Stimulated activated CD8-positive, alpha-beta memory T cell treated with anti-CD3 and anti-CD28 coated beads, Interleukin-15, amount 100 ng/mL, for 4 hours (primary cell): ENCODE measurements around the gene NUP214.

Source experiments
- DNase-seq, 2 donors: peaks; one replicate each; pipeline ENCODE4 v3.0.0-alpha.2; 2020; ENCODE audit warnings: low read depth in 2 of 2

NUP214 gene

DNA sequence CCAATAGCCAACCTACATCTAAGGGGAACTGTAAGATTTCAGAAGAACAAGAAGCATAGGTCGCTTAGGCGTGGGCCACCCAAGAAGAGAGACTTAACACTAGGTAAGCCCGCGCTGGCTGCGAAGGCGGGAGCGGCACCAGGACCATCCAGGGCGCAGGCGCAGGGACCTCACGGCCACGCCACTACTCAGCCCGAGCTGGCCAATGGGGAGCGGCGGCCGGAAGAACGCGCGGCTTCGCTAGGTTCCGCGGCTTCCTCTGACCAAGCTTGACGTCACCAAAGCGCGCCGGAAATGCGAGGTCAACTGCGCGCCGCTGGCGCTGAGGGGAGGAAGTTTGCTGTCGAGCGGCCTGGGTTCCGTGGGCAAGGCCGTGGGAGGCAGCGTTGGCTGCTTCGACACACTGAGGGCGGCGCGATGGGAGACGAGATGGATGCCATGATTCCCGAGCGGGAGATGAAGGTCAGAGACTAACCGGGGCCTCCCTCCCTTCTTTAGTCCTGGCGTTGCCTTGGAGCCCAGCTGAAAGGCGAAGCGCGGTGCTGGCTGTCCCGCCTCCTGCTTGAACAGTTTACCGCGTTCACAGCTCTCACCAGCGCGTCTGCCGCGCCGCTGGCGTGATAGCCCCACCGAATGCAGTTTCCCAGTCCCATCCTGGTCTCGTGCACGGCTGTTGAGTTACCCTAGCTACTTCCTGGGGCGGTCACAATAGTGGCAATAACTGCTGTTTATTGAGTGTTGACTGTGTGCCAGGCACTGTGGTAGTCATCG, at the start of gene NUP214:
Gene NUP214 (plus strand): TSS at position 299 of the 771 bp plus-strand sequence. CDS start 119 bp downstream, at position 418.
- peak; percentile 99 to 100 for DNase-seq

DNA sequence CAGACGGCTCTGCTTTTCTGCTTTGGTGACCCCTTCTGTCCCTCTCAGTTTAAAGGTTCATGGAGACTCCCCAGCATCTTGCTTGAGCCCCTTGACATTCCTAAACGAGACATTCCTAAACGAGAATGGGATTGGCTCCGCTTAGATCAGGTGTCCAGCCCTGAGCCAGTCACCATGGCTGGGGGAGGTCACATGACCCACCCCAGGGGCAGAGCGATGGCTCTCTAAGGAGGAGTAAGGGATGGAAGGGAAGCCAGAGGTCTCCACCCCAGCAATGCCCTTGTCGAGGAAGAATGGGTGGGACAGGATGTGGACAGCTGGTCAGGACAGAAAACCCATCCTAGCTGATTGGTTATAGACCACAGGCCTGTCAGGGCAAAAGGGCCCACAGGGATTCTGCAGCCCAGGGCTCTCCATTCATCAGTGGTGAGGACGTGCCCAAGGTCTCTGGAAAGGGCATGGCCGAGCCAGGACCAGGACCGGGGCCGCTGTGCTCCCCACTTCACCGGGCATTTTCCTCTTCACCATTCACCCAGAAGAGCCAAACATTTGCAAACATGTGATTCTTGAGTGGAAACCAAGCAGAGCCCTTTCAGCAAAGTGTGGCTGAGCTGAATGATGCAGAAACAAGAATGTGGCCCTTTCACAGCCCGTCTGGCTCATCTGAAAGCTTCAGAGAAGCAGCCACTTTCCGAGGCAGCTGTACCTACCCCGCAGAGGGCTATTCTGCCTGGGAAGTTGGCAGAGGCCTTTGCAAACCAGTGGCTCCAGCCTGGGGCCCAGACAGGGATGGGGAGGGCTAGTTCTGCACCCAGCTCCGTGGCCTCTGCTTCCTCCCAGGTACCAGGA, 48.8 kb upstream of the NUP214 start:
- no peak for DNase-seq

DNA sequence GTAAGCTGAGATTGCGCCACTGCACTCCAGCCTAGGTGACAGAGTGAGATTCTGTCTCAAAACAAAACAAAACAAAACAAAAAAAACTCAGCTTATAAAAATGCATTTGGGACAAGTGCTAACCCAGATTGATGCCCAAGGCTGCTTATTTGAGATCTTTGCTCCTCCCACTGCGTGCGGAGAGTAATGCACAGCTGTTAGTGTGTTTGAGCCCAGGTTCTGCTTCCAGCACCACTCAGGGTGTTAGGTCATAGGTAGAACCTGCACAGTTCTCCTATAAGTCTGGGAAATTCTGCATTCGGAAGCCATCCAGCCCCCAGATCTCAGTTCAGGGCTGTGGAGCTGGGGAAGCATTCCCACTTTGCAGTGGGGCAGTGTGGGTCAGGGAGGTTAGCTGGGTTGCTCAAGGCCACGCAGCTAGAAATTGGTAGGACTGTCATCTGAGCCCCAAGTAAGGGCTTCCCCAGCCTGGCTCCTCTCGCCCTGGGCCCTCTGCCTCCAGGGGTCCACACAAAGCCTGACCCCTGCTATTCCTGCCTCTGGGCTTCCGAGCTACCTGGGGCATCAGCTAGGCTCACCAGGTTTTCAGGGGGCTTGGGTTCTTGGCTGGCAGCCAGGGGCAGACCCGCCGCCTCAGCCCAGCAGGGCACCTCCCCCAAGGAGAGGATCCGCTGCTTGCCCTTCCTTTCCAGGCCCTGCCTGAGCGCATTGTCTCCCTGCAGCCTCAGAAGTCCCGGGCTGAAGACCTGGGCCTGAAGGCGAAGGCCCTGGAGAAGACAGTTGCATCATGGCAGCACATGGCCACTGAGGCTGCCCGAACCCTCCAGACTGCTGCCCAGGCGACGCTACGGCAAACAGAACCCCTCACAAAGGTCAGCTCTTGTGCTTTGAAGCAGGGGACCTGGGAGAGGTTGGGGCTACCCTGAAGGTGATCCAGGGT, 46.7 kb upstream of the NUP214 start:
- DNase-seq = no peak

DNA sequence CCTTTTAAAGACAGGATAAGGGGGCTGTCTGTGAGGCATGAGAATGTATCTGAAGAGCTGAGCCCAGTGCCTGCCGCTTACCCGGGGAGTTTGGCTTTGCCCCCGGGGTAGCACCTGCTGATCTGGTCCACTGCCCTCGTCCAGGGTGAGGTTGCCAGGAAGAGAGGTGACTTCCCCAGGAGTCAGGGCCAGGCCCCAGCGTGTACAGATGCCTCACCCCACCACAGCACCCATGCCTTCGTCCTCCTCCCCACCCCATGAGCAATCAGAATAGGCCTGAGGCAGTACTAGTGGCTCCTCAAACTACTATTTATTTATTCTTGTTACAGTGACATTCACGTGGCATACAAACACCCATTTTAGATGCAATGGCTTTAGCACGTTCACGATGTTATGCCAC, 44.8 kb upstream of the NUP214 start:
- no peak for DNase-seq

DNA sequence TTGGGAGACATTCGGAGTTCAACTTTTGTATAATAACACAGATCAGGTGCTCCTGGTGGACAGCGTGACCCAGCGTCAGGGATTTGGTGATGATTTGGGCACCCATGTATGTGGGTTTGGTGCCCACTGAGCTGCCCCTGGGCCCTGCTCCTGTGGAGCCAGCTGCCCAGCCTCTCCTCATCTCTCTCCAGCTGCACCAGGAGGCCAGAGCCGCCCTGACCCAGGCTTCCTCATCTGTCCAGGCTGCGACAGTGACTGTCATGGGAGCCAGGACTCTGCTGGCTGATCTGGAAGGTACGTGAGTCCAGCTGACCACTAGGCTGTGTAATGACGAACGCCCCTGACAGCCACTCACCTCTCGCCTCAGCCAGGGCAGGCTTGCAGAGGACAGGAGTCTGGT, 43.5 kb upstream of the NUP214 start:
- DNase-seq = no peak

DNA sequence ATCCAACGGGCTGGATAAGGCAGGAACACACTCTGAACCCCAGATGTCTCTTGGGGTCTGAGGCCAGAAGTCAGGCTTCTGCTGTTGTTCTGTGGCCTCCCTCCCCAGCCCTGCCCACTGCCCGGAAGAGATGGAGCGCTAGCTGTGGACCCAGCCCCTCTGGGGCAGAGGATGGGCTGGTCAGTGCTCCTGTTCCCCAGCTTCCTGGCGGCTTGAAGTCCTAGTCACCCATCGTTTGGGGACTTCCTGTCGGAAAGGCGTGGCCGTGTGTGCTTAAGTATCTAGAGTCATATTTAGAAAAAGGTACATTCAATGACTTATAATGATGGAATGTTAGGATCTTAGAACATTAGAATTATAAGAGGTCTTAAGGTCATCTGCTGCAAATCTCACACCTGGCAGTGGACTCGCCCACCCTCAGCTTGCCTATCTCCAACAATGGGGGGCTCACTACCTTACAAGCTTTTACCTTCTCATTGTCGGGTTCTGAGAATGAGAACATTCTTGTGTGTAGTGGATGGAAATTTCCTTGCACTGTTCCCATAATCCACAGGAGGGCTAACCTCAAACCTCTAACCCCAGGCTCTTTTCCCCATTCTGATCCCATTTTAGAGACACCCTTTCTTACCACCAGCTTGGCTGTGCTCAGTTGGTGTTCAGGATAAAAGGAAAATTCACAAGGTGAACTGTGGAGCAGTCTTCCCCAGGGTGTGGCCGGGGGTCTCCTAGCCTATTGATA, 42.4 kb upstream of the NUP214 start:
- no peak for DNase-seq

DNA sequence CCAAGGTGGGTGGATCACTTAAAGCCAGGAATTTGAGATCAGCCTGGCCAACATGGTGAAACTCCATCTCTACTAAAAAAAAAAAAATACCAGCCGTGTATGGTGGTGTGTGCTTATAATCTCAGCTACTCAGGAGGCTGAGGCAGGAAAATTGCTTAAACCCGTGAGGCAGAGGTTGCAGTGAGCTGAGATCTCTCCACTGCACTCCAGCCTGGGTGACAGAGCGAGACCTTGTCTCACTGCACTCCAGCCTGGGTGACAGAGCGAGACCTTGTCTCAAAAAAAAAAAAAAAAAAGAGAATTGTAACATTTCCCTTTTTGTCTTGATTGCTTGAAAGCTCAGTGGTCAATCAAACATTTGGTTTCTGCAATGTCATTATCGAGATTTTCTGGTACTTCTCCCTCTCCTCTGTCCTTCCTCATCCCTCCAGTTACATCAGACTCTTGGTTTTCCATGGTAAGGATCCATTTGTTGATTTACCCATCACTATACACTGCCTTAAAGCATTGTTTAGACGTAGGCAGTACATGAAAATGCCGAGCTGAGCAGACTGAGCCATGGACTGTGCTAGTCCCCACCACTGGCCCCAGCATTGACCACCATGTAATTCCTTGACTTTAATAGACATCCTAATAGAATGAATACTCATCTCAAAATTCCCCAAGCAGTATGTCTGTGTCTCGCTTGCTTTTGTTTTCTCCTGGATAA, 40.6 kb upstream of the NUP214 start:
- DNase-seq = no peak

DNA sequence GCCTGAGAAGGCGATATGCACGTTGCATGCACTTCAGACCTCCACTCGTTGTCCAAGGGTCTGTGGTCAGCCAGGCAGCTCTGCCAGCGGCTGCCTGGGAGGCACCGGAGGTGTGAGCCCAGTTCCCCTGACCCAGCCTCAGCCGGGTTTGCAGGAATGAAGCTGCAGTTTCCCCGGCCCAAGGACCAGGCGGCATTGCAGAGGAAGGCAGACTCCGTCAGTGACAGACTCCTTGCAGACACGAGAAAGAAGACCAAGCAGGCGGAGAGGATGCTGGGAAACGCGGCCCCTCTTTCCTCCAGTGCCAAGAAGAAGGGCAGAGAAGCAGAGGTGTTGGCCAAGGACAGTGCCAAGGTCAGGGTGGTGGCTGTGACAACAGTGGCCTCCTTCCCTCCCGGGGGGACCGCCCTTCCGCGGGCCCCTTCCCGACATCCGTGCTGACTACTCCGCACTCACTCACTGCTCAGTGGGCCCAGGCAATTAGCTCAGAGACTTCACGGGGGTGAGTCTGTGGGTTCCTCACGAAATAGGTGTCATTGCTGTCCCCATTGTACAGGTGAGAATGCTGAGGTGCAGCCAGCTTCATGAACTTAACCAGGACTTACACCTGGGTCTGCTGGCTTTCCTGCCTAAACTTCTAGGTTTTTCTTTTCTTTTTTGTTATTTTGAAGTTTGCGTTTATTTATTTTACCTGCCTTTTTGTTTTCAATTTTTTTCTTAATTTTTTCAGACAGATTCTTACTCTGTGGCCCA, 39.8 kb upstream of the NUP214 start:
- no peak for DNase-seq

DNA sequence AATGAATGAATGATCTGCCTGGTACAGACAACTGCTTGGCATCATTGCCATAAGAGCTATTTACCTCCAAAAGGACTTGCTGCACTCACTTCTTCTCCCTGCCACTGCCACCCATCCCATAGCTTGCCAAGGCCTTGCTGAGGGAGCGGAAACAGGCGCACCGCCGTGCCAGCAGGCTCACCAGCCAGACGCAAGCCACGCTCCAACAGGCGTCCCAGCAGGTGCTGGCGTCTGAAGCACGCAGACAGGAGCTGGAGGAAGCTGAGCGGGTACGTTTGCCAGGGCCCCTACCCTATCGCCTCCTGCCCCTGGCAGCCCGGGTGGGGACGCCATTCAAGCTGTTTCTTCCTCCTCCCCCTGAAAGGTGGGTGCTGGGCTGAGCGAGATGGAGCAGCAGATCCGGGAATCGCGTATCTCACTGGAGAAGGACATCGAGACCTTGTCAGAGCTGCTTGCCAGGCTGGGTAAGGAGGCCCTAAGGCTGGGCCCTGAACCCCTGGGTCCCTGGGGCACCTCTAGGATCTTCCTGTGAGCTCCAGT, 38.0 kb upstream of the NUP214 start:
- no peak for DNase-seq

DNA sequence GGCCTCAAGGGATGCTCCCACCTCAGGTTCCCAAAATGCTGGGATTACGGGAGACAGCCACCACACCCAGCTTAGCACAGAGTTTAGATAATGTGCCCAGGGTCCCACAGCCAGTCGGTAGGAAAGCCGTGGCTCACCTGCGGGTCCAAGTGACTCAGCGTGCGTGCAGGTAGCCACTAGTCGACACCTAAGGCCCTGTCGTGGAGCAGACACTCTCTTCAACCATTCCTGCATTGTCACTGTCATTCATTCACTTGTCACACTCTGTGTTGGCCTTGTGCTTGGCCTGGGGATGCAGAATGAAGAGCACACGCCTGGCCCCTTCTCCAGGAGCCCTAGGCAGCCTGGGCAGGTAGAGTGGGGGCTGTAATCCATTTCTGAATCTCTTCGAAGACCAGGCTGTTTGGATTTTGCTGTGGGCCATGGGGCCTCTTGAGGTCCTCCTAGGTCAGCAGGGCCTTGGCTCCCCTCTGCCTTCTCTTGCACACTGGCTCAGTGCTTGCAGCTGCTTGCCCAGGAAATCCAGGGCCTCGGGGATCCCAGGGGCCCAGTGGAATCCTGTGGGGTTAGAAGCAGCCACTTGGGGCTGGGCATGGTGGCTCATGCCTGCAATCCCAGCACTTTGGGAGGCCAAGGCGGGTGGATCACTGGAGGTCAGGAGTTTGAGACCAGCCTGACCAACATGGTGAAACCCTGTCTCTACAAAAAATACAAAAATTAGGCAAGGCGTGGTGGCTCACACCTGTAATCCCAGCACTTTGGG, 35.2 kb upstream of the NUP214 start:
- no peak for DNase-seq

DNA sequence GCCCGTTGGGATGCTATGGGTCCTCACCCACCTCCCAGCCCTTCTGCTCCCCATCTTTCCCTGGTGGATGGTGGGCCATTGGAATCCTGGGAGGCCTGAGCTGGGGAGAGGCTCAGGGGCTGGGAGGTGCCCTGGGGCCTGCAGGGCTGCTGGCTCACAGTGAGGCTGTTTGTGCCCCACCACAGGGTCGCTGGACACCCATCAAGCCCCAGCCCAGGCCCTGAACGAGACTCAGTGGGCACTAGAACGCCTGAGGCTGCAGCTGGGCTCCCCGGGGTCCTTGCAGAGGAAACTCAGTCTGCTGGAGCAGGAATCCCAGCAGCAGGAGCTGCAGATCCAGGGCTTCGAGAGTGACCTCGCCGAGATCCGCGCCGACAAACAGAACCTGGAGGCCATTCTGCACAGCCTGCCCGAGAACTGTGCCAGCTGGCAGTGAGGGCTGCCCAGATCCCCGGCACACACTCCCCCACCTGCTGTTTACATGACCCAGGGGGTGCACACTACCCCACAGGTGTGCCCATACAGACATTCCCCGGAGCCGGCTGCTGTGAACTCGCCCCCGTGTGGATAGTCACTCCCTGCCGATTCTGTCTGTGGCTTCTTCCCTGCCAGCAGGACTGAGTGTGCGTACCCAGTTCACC, 33.9 kb upstream of the NUP214 start:
- no peak for DNase-seq

DNA sequence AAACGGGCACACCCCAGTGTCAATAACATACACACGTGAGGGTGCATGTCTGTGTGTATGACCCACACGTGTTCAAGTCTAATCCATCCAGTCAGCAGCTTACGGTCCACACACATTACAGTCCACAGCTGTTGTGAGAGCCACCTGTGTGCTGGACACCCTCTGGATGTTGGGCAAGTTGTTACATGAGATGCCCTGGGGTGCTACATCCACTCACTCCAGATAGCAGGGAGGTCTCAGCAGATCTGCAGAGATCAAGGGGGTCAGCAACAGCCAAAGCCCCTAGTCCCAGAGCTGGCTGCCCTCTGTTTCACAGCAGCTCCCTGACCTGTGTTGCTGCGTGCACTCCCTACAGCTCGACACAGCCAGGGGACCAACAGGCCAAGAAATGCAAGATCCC, 33.4 kb upstream of the NUP214 start:
- no peak for DNase-seq

DNA sequence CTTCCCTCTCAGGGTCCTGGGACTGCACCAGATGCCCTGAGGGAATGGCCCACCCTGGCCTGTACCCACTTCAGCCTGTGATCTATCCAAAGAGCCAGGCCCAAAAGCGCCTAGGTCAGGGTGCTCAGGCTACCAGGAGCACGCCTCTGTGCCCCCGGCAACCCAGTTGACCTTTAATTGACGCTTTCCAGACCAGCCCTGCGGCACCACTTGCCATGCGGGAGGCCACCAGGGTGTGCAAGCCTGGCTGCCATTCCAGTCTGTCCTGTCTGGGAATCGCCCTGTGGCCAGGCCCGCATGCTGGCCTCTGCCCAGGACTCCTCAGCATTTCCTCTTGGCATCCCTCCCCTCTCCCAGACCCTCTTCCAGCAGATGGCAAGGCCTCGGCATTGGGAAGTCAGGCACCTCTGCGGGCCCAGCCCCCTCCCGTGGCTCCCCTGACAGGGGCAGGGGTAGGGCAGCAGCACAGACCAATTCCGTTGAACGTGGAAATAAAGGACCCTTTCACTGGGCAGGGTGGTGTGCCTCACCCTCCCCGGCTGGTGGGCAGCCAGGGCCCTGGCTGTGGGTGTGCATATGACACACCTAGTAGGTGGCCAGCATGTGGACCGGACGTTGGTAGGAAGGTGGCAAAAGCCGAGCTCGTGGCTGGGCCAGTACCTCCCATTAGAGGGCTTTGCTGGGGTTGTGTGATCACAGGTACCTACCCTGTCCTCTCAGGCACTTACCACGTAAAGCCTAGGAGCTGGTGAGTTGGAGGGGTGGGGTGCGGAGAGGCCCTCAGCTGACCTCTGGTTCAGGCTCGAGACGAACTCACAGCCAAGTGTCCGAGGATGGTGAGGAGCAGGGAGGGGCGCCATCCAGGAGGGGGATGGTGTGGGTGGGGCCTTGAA, 32.6 kb upstream of the NUP214 start:
- DNase-seq = no peak

DNA sequence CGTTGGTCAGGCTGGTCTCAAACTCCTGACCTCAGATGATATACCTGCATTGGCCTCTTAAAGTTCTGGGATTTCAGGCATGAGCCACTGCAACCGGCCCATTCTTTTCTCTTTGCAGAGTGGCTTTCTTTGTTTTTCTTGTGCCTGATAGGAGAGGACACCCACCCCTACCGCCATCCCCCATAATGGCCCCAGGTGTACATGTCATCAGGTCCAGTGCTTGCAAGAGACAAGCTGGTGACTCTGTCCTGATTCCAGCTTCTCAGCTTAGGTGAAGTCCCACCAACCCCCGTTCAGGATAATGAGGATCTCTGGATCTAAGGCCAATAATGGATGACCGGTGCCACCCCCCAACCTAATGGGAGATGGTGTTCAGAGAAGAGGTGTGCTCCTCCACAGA, 31.4 kb upstream of the NUP214 start:
- DNase-seq = no peak

DNA sequence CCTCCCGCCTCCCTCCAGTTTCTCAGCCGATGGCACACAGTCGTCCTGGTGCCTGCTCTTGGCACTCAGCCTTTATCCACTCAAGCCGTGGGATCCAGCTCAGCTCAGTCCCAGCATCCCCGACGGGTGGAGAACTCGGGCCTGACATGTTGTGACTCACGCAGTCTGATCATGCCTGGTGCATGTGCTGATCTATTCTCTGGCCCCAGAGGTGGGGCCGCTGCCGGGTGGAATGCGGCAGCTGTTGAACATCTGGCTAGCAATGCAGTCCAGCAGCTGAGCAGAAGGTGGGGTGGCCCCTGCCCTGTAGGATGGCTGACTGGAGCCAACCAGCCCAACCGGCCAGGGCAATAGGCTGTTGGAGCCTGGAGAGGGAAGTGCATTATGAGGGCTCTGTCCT, 30.8 kb upstream of the NUP214 start:
- DNase-seq = no peak

DNA sequence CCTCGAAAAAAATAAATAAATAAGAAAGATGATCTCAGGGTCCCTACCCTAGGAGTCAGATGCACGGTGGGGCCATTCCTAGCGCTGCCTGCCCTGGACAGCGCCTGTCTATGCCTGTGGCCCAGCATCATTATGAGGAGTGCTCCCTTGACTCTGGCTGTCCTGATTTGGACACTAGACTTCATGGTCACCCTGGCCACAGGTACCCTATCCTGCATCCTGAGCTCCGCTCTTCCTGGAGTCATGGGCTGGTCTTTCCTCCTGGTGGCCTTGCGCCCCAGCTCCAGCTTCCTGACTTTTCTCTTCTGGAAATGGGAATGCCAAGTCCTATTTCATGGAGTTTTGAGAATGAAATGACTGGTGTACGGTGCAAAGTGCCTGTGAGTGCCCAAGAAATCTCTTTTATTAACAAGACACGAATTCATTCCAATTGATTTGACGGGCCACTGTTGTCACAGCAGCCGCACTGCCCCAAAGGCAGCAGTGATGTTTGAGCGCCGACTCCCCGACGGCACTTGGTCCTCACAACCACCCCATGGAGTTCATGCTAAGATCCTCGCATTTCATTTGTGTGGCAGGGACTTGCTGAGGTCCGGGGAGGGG, 29.6 kb upstream of the NUP214 start:
- no peak for DNase-seq
